Esophagus muscularis mucosa (tissue), 4 donors: Measurements from ENCODE around the gene SLC6A18. TPM values are rescaled to one million over a fixed set of nuclear protein-coding genes. Genes with fewer than 3 reads are reported as not detected.

Source experiments
- DNase-seq: peaks from one replicate; pipeline ENCODE4 v3.0.0-alpha.2; 2017; ENCODE audit errors: extremely low spot score
- H3K27ac ChIP-seq, 4 donors: fragments of 200-600 bp; sonication (generic); replicated peaks in 1 of 4; 1 replicate in 3 of 4; 2 replicates in 1 of 4; pipeline ENCODE4 v1.5.1; 2016 to 2019; ENCODE audit warnings: mild to moderate bottlenecking in 1 of 4
- H3K27me3 ChIP-seq, 4 donors: fragments of 200-600 bp; sonication (generic); one replicate each; pipeline versions ENCODE4 v1.5.1 to v1.6.0; 2016 to 2019
- H3K36me3 ChIP-seq, 4 donors: fragments of 200-600 bp; sonication (generic); one replicate each; pipeline ENCODE4 v1.5.1; 2016 to 2019
- H3K4me1 ChIP-seq, 4 donors: fragments of 200-600 bp; sonication (generic); one replicate each; pipeline ENCODE4 v1.5.1; 2016 to 2019
- H3K4me3 ChIP-seq, 4 donors: fragments of 200-600 bp; sonication (generic); 1 replicate in 2 of 4; 2 replicates in 2 of 4; pipeline ENCODE4 v1.5.1; 2016 to 2019; ENCODE audit warnings: mild to moderate bottlenecking in 4 of 4, moderate library complexity in 1 of 4
- H3K9me3 ChIP-seq, 4 donors: fragments of 200-600 bp; sonication (generic); 1 replicate in 3 of 4; 2 replicates in 1 of 4; pipeline ENCODE4 v1.5.1; 2016 to 2019
- CTCF ChIP-seq, 3 experiments: fragments of 200-600 bp in 2 of 3; fragments of 450-650 bp in 1 of 3; sonication (generic) in 2 of 3; IDR thresholded peaks; one replicate each; pipeline ENCODE4 v1.5.1; 2017 to 2019; ENCODE audit warnings: antibody characterized with exemption in 3 of 3, mild to moderate bottlenecking in 2 of 3, moderate library complexity in 1 of 3
- EP300 ChIP-seq: sonication (generic); formaldehyde crosslinking; IDR thresholded peaks from one replicate; pipeline ENCODE4 v1.6.1; 2017; ENCODE audit warnings: antibody characterized with exemption
- POLR2A ChIP-seq: fragments of 450-650 bp; IDR thresholded peaks from one replicate; pipeline ENCODE4 v1.6.1; 2017; ENCODE audit warnings: antibody characterized with exemption, moderate library complexity, mild to moderate bottlenecking, low read depth
- POLR2AphosphoS5 ChIP-seq, 2 donors: sonication (generic); formaldehyde crosslinking; IDR thresholded peaks; one replicate each; pipeline ENCODE4 v1.6.1; 2017; ENCODE audit warnings: antibody characterized with exemption in 2 of 2
- WGBS: methylation state at CpG from one replicate; pipeline ENCODE4 v1.1.5; 2018; 5-methylcytosine and 5-hydroxymethylcytosine counted together
- intact Hi-C: fragments of 100-400 bp; cut with DNase I; formaldehyde crosslinking; loops from one replicate; pipeline ENCODE4 v1.15.1; 2023
- total RNA-seq, 4 donors: library from RNA; depleted of rRNA; stranded (reverse); fragments of >200 nt; gene quantifications; one replicate each; pipeline versions ENCODE4 v1.1.0 to v1.2.1, GENCODE V29; 2016

SLC6A18 gene
- total RNA-seq, 4 donors from 2014 or later = not detected

GRCh38 chr5:1262381-1262780 is 37.2 kb downstream of the SLC6A18 start:
- no peak for DNase-seq
- Histone ChIP-seq H3K36me3 (no peaks in the 10 kb centered on the region), H3K4me1 (no peaks in the 10 kb centered on the region), H3K4me3 (no peak overlapping the region), H3K27ac (no peak overlapping the region), H3K27me3 (peaks cover 0 to 18% (median 0%) of the 10 kb centered on the region in 4 donors), H3K9me3 (peaks cover 0 to 40% (median 20%) of the 10 kb centered on the region in 4 donors)
- TF ChIP-seq POLR2AphosphoS5 (IDR thresholded peaks at IDR 0.05) (no peak), POLR2A (no peak), EP300 (no peak), CTCF (IDR thresholded peaks at IDR 0.05) (no peak)
- WGBS = 100% methylated on average over 1 of the region's 1 CpG
- intact Hi-C loops = no loop called here

- WGBS = 97% methylated on average over 11 of the region's 18 CpGs
These were observed 39.0 kb downstream of the SLC6A18 start for GRCh38 chr5:1264211-1264610.

GRCh38 chr5:1265026-1265425 is 39.8 kb downstream of the SLC6A18 start:
- TF ChIP-seq CTCF (IDR thresholded peaks at IDR 0.05) = no peak
- no peak for TF ChIP-seq POLR2A
- TF ChIP-seq POLR2AphosphoS5 (IDR thresholded peaks at IDR 0.05) = no peak
- TF ChIP-seq EP300 = no peak
- WGBS = 83% methylated on average over 14 of the region's 15 CpGs
- DNase-seq = no peak
- no peaks in the 10 kb centered on the region for H3K4me1 ChIP-seq
- peaks cover 0 to 8% (median 0%) of the 10 kb centered on the region in 4 donors for H3K27me3 ChIP-seq
- H3K4me3 ChIP-seq = no peak overlapping the region
- H3K9me3 ChIP-seq = peaks cover 0 to 40% (median 20%) of the 10 kb centered on the region in 4 donors
- intact Hi-C loops = no loop called here
- no peak overlapping the region for H3K27ac ChIP-seq
- H3K36me3 ChIP-seq = no peaks in the 10 kb centered on the region

More at GRCh38 chr5:1264211-1264610, 39.0 kb downstream of the SLC6A18 start:
- no peaks in the 10 kb centered on the region for H3K4me1 ChIP-seq
- H3K36me3 ChIP-seq = no peaks in the 10 kb centered on the region
- H3K9me3 ChIP-seq = peaks cover 0 to 40% (median 20%) of the 10 kb centered on the region in 4 donors
- intact Hi-C loops = no loop called here
- H3K27me3 ChIP-seq = peaks cover 0 to 8% (median 0%) of the 10 kb centered on the region in 4 donors
- no peak overlapping the region for H3K27ac ChIP-seq
- no peak overlapping the region for H3K4me3 ChIP-seq
- no peak for DNase-seq
- TF ChIP-seq POLR2A (no peak), CTCF (IDR thresholded peaks at IDR 0.05) (no peak), POLR2AphosphoS5 (IDR thresholded peaks at IDR 0.05) (no peak), EP300 (no peak)

- TF ChIP-seq POLR2A (no peak), EP300 (no peak), CTCF (IDR thresholded peaks at IDR 0.05) (no peak), POLR2AphosphoS5 (IDR thresholded peaks at IDR 0.05) (no peak)
- H3K4me1 ChIP-seq = no peaks in the 10 kb centered on the region
- intact Hi-C loops = no loop called here
- H3K4me3 ChIP-seq = no peak overlapping the region
- 86% methylated on average over 24 of the region's 40 CpGs for WGBS
- no peak for DNase-seq
- H3K36me3 ChIP-seq = no peaks in the 10 kb centered on the region
- no peak overlapping the region for H3K27ac ChIP-seq
- peaks cover 0 to 35% (median 20%) of the 10 kb centered on the region in 4 donors for H3K9me3 ChIP-seq
- peaks cover 0 to 8% (median 0%) of the 10 kb centered on the region in 4 donors for H3K27me3 ChIP-seq
These were observed 40.6 kb downstream of the SLC6A18 start for GRCh38 chr5:1265461-1266455.
